HEK293T (cell line): ENCODE data around the gene NAT16.

Source experiments
- ARNT ChIP-seq: fragments of 450-650 bp; IDR thresholded peaks from 2 replicates; pipeline ENCODE4 v1.6.1; 2017; ENCODE audit warnings: mild to moderate bottlenecking
- BHLHE40 ChIP-seq: fragments of 450-650 bp; IDR thresholded peaks from 2 replicates; pipeline ENCODE4 v1.6.1; 2016; ENCODE audit warnings: mild to moderate bottlenecking, moderate library complexity, borderline replicate concordance
- CTBP1 ChIP-seq: fragments of 450-650 bp; IDR thresholded peaks from 2 replicates; pipeline ENCODE4 v1.6.1; 2016; ENCODE audit warnings: borderline replicate concordance
- ELF4 ChIP-seq: fragments of 450-650 bp; IDR thresholded peaks from 2 replicates; pipeline ENCODE4 v1.6.1; 2017; ENCODE audit warnings: antibody characterized with exemption
- FOXA1 ChIP-seq: fragments of 450-650 bp; IDR thresholded peaks from 2 replicates; pipeline ENCODE4 v1.6.1; 2016; ENCODE audit warnings: mild to moderate bottlenecking
- FOXK2 ChIP-seq: fragments of 450-650 bp; IDR thresholded peaks from 2 replicates; pipeline ENCODE4 v1.6.1; 2016; ENCODE audit warnings: mild to moderate bottlenecking
- FOXM1 ChIP-seq: fragments of 450-650 bp; IDR thresholded peaks from 2 replicates; pipeline ENCODE4 v1.6.1; 2017; ENCODE audit warnings: mild to moderate bottlenecking, borderline replicate concordance
- NFRKB ChIP-seq: fragments of 450-650 bp; IDR thresholded peaks from 2 replicates; pipeline ENCODE4 v1.6.1; 2016; ENCODE audit warnings: mild to moderate bottlenecking, moderate library complexity
- SP1 ChIP-seq: fragments of 450-650 bp; IDR thresholded peaks from 2 replicates; pipeline ENCODE4 v1.6.1; 2017
- SUZ12 ChIP-seq: fragments of 450-650 bp; IDR thresholded peaks from 2 replicates; pipeline ENCODE4 v1.6.1; 2016; ENCODE audit warnings: mild to moderate bottlenecking
- TARDBP ChIP-seq: fragments of 450-650 bp; IDR thresholded peaks from 2 replicates; pipeline ENCODE4 v1.6.1; 2016
- ZNF384 ChIP-seq: fragments of 450-650 bp; IDR thresholded peaks from 2 replicates; pipeline ENCODE4 v1.6.1; 2016
- TF ChIP-seq, protein P1 (sequence below): fragments of 450-650 bp; IDR thresholded peaks from 2 replicates; pipeline ENCODE4 v1.6.1; 2016

DNA sequence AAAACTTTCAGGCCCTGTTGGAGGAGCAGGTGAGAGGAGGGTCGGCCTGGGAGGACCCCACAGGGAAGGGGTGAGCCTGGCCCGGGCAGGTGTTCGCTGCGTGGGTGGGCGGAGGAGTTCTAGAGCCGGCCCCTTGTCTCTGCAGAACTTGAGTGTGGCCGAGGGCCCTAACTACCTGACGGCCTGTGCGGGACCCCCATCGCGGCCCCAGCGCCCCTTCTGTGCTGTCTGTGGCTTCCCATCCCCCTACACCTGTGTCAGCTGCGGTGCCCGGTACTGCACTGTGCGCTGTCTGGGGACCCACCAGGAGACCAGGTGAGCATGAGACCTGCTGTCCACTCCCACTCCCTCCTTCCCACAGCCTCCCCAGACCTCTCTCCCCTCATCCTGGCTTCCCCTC is 43.4 kb upstream of the NAT16 start:
- TF ChIP-seq SUZ12: no peak
- TF ChIP-seq ZNF384: no peak
- no peak for TF ChIP-seq FOXM1
- TF ChIP-seq TARDBP: no peak
- TF ChIP-seq ELF4: no peak
- no peak for TF ChIP-seq ARNT
- TF ChIP-seq NFRKB: no peak
- no peak for TF ChIP-seq BHLHE40
- no peak for TF ChIP-seq SP1
- no peak for TF ChIP-seq FOXK2
- no peak for TF ChIP-seq FOXA1
- TF ChIP-seq, protein P1, sequence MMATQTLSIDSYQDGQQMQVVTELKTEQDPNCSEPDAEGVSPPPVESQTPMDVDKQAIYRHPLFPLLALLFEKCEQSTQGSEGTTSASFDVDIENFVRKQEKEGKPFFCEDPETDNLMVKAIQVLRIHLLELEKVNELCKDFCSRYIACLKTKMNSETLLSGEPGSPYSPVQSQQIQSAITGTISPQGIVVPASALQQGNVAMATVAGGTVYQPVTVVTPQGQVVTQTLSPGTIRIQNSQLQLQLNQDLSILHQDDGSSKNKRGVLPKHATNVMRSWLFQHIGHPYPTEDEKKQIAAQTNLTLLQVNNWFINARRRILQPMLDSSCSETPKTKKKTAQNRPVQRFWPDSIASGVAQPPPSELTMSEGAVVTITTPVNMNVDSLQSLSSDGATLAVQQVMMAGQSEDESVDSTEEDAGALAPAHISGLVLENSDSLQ: no peak
- no peak for TF ChIP-seq CTBP1
